Adrenal gland (tissue), 12 donors: ENCODE data around the gene IST1. TPM values are rescaled to one million over a fixed set of nuclear protein-coding genes. Genes with fewer than 3 reads are reported as not detected.

Experiments
- DNase-seq, 7 donors: peaks; one replicate each; pipeline ENCODE4 v3.0.0-alpha.2; 2019 to 2020
- H3K27ac ChIP-seq, 5 donors: fragments of 200-600 bp; sonication (generic) in 4 of 5; 1 replicate in 3 of 5; 2 replicates in 2 of 5; pipeline versions ENCODE4 v1.5.1 to v1.8.0; 2016 to 2020; ENCODE audit warnings: mild to moderate bottlenecking in 1 of 5
- H3K27me3 ChIP-seq: fragments of 200-600 bp; 2 replicates; pipeline ENCODE4 v1.8.0; 2021
- H3K36me3 ChIP-seq, 2 donors: fragments of 200-600 bp; replicated peaks in 1 of 2; 1 replicate in 1 of 2; 2 replicates in 1 of 2; pipeline versions ENCODE4 v1.5.1 to v1.8.0; 2018 to 2022
- H3K4me1 ChIP-seq, 2 donors: fragments of 200-600 bp; replicated peaks in 1 of 2; 1 replicate in 1 of 2; 2 replicates in 1 of 2; pipeline versions ENCODE4 v1.5.1 to v1.8.0; 2018 to 2021
- H3K4me3 ChIP-seq, 4 donors: fragments of 200-600 bp; sonication (generic) in 3 of 4; one replicate each; pipeline ENCODE4 v1.5.1; 2016 to 2018
- H3K9me3 ChIP-seq, 3 donors: fragments of 200-600 bp; sonication (generic) in 1 of 3; replicated peaks in 1 of 3; 1 replicate in 2 of 3; 2 replicates in 1 of 3; pipeline versions ENCODE4 v1.5.1 to v1.8.0; 2016 to 2021
- CTCF ChIP-seq, 6 experiments: fragments of 450-650 bp in 4 of 6; fragments of 200-600 bp in 2 of 6; sonication (generic) in 1 of 6; IDR thresholded peaks; 1 replicate in 5 of 6; 2 replicates in 1 of 6; pipeline versions ENCODE4 v1.5.1 to v1.8.0; 2016 to 2021; ENCODE audit warnings: antibody characterized with exemption in 6 of 6, mild to moderate bottlenecking in 2 of 6, moderate library complexity in 1 of 6
- POLR2A ChIP-seq, 2 donors: fragments of 450-650 bp; IDR thresholded peaks; one replicate each; pipeline ENCODE4 v1.6.1; 2017; ENCODE audit warnings: antibody characterized with exemption in 2 of 2, mild to moderate bottlenecking in 2 of 2, moderate library complexity in 1 of 2
- whole genome bisulfite sequencing, 4 donors: extraction: QIAGEN DNeasy Blood & Tissue Kit in 2 of 4; methylation state at CpG; one replicate each; pipeline versions ENCODE4 v1.1.5 to v1.1.7; 2013 to 2017; 5-methylcytosine and 5-hydroxymethylcytosine counted together
- intact Hi-C, 2 donors: fragments of 100-400 bp; cut with DNase I; formaldehyde crosslinking; loops; one replicate each; pipeline versions ENCODE4 v1.14.1 to v1.15.0; 2022 to 2023
- polyA plus RNA-seq, 3 donors: library from polyadenylated mRNA; stranded (reverse); fragments of 200-250 nt in 2 of 3; fragments of 350-450 nt in 1 of 3; fragmentation: Illumina TruSeq in 1 of 3; extraction: RNeasy Lipid Tissue Mini Kit (QIAGEN cat#74804) in 1 of 3; gene quantifications; one replicate each; pipeline ENCODE4 v1.2.3, GENCODE V29; 2013 to 2014
- total RNA-seq, 9 donors: library from RNA; depleted of rRNA in 4 of 9; stranded (reverse); fragments of >200 nt in 4 of 9; fragments of 120-200 nt in 1 of 9; fragmentation: NEBNext Ultra II Directional in 1 of 9; extraction: Animal tissue kit (Norgen Biotek cat#: 25700) in 1 of 9; gene quantifications; one replicate each; pipeline versions ENCODE4 v1.1.0 to v1.2.4, GENCODE V29; 2013 to 2023
- donor health status: healthy with polysubstance abuse.
- donor health status: Bipolar disorder and iron deficiency.
- donor health status: DM: yes; HTN: yes; CAD: no.
- donor health status: DM: no; HTN: no; CAD: no.
- donor health status: DM: no; HTN: no; CAD: no.
- donor health status: DM: yes; HTN: yes; CAD: no.

The IST1 gene
- total and polyA plus RNA-seq, 12 donors = 125 to 213 (median 191) TPM

GRCh38 chr16:71912534-71913275 is 17.4 kb downstream of the IST1 start:
- Histone ChIP-seq H3K4me1 (peaks cover 27 to 76% of the 10 kb centered on the region in 2 donors), H3K4me3 (no peak overlapping the region), H3K36me3 (peaks cover 0 to 12% of the 10 kb centered on the region in 2 donors), H3K27me3 (no peaks in the 10 kb centered on the region), H3K9me3 (no peaks in the 10 kb centered on the region), H3K27ac (no peak overlapping the region)
- no peak for DNase-seq
- intact Hi-C loops = no loop called here
- 77 to 85% (median 83%) methylated on average over 6 of the region's 6 CpGs for WGBS, 4 donors
- no peak for TF ChIP-seq CTCF (IDR thresholded peaks at IDR 0.05)
- no peak for TF ChIP-seq POLR2A (IDR thresholded peaks at IDR 0.05)

GRCh38 chr16:71914802-71915201 is 19.5 kb downstream of the IST1 start:
- no peaks in the 10 kb centered on the region for H3K9me3 ChIP-seq
- no peaks in the 10 kb centered on the region for H3K27me3 ChIP-seq
- TF ChIP-seq POLR2A (IDR thresholded peaks at IDR 0.05) = no peak
- TF ChIP-seq CTCF (IDR thresholded peaks at IDR 0.05) = no peak
- 61 to 79% (median 69%) methylated on average over 2 of the region's 2 CpGs for WGBS, 4 donors
- intact Hi-C loops = no loop called here
- no peak overlapping the region for H3K4me3 ChIP-seq
- H3K36me3 ChIP-seq = peaks cover 0 to 22% of the 10 kb centered on the region in 2 donors
- peaks cover 27 to 69% of the 10 kb centered on the region in 2 donors for H3K4me1 ChIP-seq
- peak in 1 of 7 donors; percentile 1 for DNase-seq
- H3K27ac ChIP-seq = no peak overlapping the region

- DNase-seq = no peak
- Histone ChIP-seq H3K4me1 (peaks cover 27 to 65% of the 10 kb centered on the region in 2 donors), H3K36me3 (peaks cover 0 to 28% of the 10 kb centered on the region in 2 donors), H3K4me3 (no peak overlapping the region), H3K9me3 (no peaks in the 10 kb centered on the region), H3K27me3 (no peaks in the 10 kb centered on the region), H3K27ac (peak overlapping the region in 1 of 5 donors; percentile 63)
- TF ChIP-seq POLR2A (IDR thresholded peaks at IDR 0.05) (no peak), CTCF (IDR thresholded peaks at IDR 0.05) (no peak)
- intact Hi-C loops = no loop called here
- 86 to 95% (median 93%) methylated on average over 2 of the region's 2 CpGs for WGBS, 4 donors
Measured at GRCh38 chr16:71915350-71915749, 20.0 kb downstream of the IST1 start.

GRCh38 chr16:71916397-71916920 is 21.1 kb downstream of the IST1 start:
- intact Hi-C loops = no loop called here
- TF ChIP-seq POLR2A (IDR thresholded peaks at IDR 0.05) (peak in 1 of 2 donors; percentile 45), CTCF (IDR thresholded peaks at IDR 0.05) (no peak)
- Histone ChIP-seq H3K27me3 (no peaks in the 10 kb centered on the region), H3K9me3 (no peaks in the 10 kb centered on the region), H3K36me3 (peaks cover 0 to 39% of the 10 kb centered on the region in 2 donors), H3K4me1 (peaks cover 27 to 55% of the 10 kb centered on the region in 2 donors), H3K4me3 (peak overlapping the region in 1 of 4 donors; percentile 20), H3K27ac (peak overlapping the region in 3 of 5 donors; percentile 27 to 74 (median 63))
- WGBS, 4 donors = 56 to 63% (median 61%) methylated on average over 11 of the region's 11 CpGs
- peak in 4 of 7 donors; percentile 20 to 39 (median 36) for DNase-seq
